Adrenal gland (tissue), 5 donors: ENCODE measurements around the gene PTX3.

Source experiments
- CTCF ChIP-seq, 6 experiments: fragments of 450-650 bp in 4 of 6; fragments of 200-600 bp in 2 of 6; sonication (generic) in 1 of 6; IDR thresholded peaks; 1 replicate in 5 of 6; 2 replicates in 1 of 6; pipeline versions ENCODE4 v1.5.1 to v1.8.0; 2016 to 2021; ENCODE audit warnings: antibody characterized with exemption in 6 of 6, mild to moderate bottlenecking in 2 of 6, moderate library complexity in 1 of 6
- POLR2A ChIP-seq, 2 donors: fragments of 450-650 bp; IDR thresholded peaks; one replicate each; pipeline ENCODE4 v1.6.1; 2017; ENCODE audit warnings: antibody characterized with exemption in 2 of 2, mild to moderate bottlenecking in 2 of 2, moderate library complexity in 1 of 2
- donor health status: DM: no; HTN: no; CAD: no.

GRCh38 chr3:157416347-157417087 lies 20.1 kb upstream of the PTX3 start:
- no peak for TF ChIP-seq CTCF (IDR thresholded peaks at IDR 0.05)
- TF ChIP-seq POLR2A (IDR thresholded peaks at IDR 0.05), result no peak
